Measurements from ENCODE around the gene ZNF684. TPM values are rescaled to one million over a fixed set of nuclear protein-coding genes. Genes with fewer than 3 reads are reported as not detected.
"Not testable (repeated sequence)": the region's sequence is repeated elsewhere in the genome, so short reads cannot be mapped to it uniquely, and the experiment has no call there.

Gene ZNF684
- total RNA-seq, 4 donors from 2014 or later: 1.7 to 4.0 (median 3.1) TPM

DNA sequence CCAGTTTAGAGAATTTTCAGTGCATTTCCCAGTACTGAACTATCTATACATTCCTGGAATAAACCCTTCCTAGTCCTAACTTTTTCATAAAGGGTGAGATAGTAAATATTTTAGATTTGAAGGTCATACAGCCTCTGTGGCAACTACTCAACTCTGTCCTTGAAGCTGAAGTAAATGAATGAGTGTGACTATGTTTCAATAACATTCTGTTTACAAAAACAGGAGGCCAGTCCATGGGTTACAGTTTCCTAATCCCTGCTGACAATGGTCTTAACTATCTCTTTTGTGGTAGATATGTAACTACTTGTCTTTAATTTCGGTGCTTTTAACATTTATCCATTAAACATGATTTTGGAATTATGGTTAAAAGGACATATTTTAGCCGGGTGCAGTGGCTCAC, 4.3 kb downstream of the ZNF684 start:
- Histone ChIP-seq H3K36me3 (peaks cover 4% of the 10 kb centered on the region), H3K9me3 (no peaks in the 10 kb centered on the region), H3K27ac (no peak overlapping the region), H3K4me3 (no peak overlapping the region), H3K4me1 (peaks cover 15% of the 10 kb centered on the region), H3K27me3 (no peaks in the 10 kb centered on the region)
- TF ChIP-seq POLR2A (IDR thresholded peaks at IDR 0.05) (no peak), POLR2AphosphoS5 (IDR thresholded peaks at IDR 0.05) (no peak), EP300 (IDR thresholded peaks at IDR 0.05) (no peak)
- TF ChIP-seq, protein P1, sequence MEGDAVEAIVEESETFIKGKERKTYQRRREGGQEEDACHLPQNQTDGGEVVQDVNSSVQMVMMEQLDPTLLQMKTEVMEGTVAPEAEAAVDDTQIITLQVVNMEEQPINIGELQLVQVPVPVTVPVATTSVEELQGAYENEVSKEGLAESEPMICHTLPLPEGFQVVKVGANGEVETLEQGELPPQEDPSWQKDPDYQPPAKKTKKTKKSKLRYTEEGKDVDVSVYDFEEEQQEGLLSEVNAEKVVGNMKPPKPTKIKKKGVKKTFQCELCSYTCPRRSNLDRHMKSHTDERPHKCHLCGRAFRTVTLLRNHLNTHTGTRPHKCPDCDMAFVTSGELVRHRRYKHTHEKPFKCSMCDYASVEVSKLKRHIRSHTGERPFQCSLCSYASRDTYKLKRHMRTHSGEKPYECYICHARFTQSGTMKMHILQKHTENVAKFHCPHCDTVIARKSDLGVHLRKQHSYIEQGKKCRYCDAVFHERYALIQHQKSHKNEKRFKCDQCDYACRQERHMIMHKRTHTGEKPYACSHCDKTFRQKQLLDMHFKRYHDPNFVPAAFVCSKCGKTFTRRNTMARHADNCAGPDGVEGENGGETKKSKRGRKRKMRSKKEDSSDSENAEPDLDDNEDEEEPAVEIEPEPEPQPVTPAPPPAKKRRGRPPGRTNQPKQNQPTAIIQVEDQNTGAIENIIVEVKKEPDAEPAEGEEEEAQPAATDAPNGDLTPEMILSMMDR (IDR thresholded peaks at IDR 0.05): no peak
- no peak for DNase-seq (ENCODE audit: low spot score in 2 of 2)
- WGBS: 93% methylated on average over 2 of the region's 2 CpGs

DNA sequence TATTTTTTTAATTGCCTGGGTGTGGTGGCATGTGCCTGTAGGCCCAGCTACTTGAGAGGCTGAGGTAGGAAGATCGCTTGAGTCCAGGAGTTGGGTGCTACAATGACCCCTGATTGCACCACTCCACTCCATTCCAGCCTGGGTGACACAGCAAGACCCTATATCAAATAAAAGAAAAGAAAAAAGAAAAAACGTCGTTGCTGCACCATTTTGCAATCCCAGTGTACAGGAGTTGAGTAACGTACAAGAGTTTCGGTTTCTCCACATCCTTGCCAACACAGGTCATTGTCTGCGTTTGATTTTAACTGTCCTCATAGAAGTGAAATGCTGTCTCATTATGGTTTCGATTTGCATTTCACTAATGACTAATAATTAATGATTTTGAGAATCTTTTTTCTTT, 7.9 kb downstream of the ZNF684 start:
- WGBS: 76% methylated on average over 7 of the region's 7 CpGs
- H3K4me3 ChIP-seq: no peak overlapping the region
- peaks cover 23% of the 10 kb centered on the region for H3K36me3 ChIP-seq
- TF ChIP-seq EP300 (IDR thresholded peaks at IDR 0.05): no peak
- TF ChIP-seq, protein P1 (IDR thresholded peaks at IDR 0.05): no peak
- TF ChIP-seq POLR2AphosphoS5 (IDR thresholded peaks at IDR 0.05): no peak
- TF ChIP-seq POLR2A (IDR thresholded peaks at IDR 0.05): no peak
- no peaks in the 10 kb centered on the region for H3K9me3 ChIP-seq
- no peaks in the 10 kb centered on the region for H3K27me3 ChIP-seq
- H3K4me1 ChIP-seq: no peaks in the 10 kb centered on the region
- DNase-seq (ENCODE audit: low spot score in 2 of 2): no peak
- H3K27ac ChIP-seq: no peak overlapping the region

DNA sequence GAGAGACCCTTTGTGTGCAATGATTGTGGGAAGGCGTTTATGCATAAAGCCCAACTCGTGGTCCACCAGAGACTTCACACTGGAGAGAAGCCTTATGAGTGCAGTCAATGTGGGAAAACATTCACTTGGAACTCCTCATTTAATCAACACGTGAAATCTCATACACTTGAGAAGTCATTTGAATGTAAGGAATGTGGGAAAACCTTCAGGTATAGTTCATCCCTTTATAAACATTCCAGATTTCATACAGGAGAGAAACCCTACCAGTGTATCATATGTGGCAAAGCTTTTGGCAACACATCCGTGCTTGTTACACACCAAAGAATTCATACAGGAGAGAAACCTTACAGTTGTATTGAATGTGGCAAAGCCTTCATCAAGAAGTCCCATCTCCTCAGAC, 15.5 kb downstream of the ZNF684 start:
- 100% methylated on average over 4 of the region's 4 CpGs for WGBS
- no peak overlapping the region for H3K4me3 ChIP-seq
- no peak overlapping the region for H3K27ac ChIP-seq
- H3K27me3 ChIP-seq: no peaks in the 10 kb centered on the region
- no peaks in the 10 kb centered on the region for H3K4me1 ChIP-seq
- TF ChIP-seq POLR2A (IDR thresholded peaks at IDR 0.05) (no peak), POLR2AphosphoS5 (IDR thresholded peaks at IDR 0.05) (no peak)
- TF ChIP-seq, protein P1 (IDR thresholded peaks at IDR 0.05): no peak
- peaks cover 3% of the 10 kb centered on the region for H3K9me3 ChIP-seq
- H3K36me3 ChIP-seq: peaks cover 41% of the 10 kb centered on the region
- no peak for DNase-seq (ENCODE audit: low spot score in 2 of 2)

DNA sequence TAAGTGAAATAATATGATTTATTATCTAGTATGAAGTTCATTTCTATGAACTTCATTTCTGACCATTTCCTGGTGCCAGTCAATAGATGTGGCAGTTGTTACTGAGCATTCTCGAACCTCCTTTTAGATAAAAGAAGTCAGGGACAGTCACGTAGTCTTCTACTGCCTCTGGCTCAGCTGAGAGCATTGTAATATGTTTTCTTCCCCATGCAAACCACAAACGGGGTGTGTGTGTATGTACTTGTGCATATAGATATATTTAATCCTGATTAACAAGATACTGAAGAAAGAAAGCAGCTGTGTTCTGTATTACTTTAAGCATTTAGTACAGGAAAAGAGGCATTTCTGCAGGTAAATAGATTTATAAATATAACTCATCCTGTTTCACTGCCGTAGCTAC, 21.6 kb downstream of the ZNF684 start:
- no peaks in the 10 kb centered on the region for H3K36me3 ChIP-seq
- 61% methylated on average over 4 of the region's 4 CpGs for WGBS
- DNase-seq (ENCODE audit: low spot score in 2 of 2): no peak
- H3K27me3 ChIP-seq: no peaks in the 10 kb centered on the region
- TF ChIP-seq, protein P1 (IDR thresholded peaks at IDR 0.05): no peak
- TF ChIP-seq POLR2A (IDR thresholded peaks at IDR 0.05): no peak
- TF ChIP-seq POLR2AphosphoS5 (IDR thresholded peaks at IDR 0.05): no peak
- no peak for TF ChIP-seq EP300 (IDR thresholded peaks at IDR 0.05)
- H3K4me1 ChIP-seq: no peaks in the 10 kb centered on the region
- H3K4me3 ChIP-seq: no peak overlapping the region
- peaks cover 3% of the 10 kb centered on the region for H3K9me3 ChIP-seq
- H3K27ac ChIP-seq: no peak overlapping the region

DNA sequence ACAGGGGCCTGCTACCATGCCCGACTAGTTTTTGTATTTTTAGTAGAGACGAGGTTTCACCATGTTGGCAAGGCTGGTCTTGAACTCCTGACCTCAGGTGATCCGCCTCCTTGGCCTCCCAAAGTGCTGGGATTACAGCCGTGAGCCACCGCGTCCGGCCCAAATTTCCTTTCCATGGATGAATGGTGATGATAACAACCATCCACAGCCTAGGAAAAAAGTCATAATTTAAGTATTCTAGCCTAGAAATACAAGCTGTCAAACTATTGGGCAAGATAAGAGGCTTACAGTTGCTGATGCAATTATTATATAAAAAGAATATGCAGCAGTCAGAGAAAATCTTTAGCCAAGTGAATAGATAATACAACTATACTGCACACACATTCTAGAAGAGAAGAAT, 23.4 kb downstream of the ZNF684 start:
- not testable (repeated sequence) for H3K27me3 ChIP-seq; H3K4me3 ChIP-seq; H3K27ac ChIP-seq; DNase-seq (ENCODE audit: low spot score in 2 of 2); H3K4me1 ChIP-seq; H3K36me3 ChIP-seq; H3K9me3 ChIP-seq
- WGBS: 83% methylated on average over 7 of the region's 7 CpGs

DNA sequence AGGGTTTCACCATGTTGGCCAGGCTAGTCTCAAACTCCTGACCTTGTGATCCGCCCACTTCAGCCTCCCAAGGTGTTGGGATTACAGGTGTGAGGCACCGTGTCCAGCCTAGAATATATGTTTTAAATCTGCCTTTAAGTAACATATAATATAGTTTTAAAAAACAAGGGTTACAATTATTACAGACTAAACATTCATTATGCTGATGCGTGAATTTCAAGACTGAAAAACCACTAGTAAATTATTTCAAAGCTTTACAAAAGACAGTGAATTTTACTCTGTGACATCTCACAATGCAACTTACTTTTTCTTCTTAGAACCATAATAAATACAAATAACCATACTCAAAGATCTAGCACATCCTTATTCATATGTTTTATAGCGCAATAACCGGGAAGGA, 24.7 kb downstream of the ZNF684 start:
- Histone ChIP-seq H3K4me3 (no peak overlapping the region), H3K36me3 (no peaks in the 10 kb centered on the region), H3K9me3 (no peaks in the 10 kb centered on the region), H3K4me1 (no peaks in the 10 kb centered on the region), H3K27me3 (no peaks in the 10 kb centered on the region), H3K27ac (no peak overlapping the region)
- TF ChIP-seq POLR2AphosphoS5 (IDR thresholded peaks at IDR 0.05) (no peak), POLR2A (IDR thresholded peaks at IDR 0.05) (no peak), EP300 (IDR thresholded peaks at IDR 0.05) (no peak)
- TF ChIP-seq, protein P1 (IDR thresholded peaks at IDR 0.05): no peak
- WGBS: 94% methylated on average over 5 of the region's 5 CpGs
- no peak for DNase-seq (ENCODE audit: low spot score in 2 of 2)

DNA sequence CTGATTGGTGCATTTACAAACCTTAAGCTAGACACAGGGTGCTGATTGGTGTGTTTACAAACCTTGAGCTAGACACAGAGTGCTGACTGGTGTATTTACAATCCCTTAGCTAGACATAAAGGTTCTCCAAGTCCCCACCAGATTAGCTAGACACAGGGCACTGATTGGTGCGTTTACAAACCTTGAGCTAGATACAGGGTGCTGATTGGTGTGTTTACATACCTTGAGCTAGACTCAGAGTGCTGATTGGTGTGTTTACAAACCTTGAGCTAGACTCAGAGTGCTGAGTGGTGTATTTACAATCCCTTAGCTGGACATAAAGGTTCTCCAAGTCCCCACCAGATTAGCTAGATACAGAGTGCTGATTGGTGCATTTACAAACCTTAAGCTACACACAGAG, 26.8 kb downstream of the ZNF684 start:
- H3K4me1 ChIP-seq; H3K27me3 ChIP-seq; DNase-seq (ENCODE audit: low spot score in 2 of 2); H3K9me3 ChIP-seq; H3K4me3 ChIP-seq; H3K36me3 ChIP-seq; H3K27ac ChIP-seq: not testable (repeated sequence)
- WGBS: no CpG with 5 or more reads among the region's 1 CpG

Data from suprapubic skin (tissue), 4 donors.